ENCODE measurements around the gene GRB10.
A peak's percentile ranks its signal among the peaks of the same experiment; 100 is the strongest.

GRB10 gene

GRCh38 chr7:50782375-50783208 is at the start of gene GRB10:
TSS of gene GRB10 (minus strand) at chr7:50782896. CDS start at chr7:50732322, 50,574 bp downstream.
- no peak for DNase-seq

GRCh38 chr7:50828801-50829200 is 46.1 kb upstream of the GRB10 start:
- DNase-seq: no peak

- no peak for DNase-seq
These were observed 45.4 kb upstream of the GRB10 start for GRCh38 chr7:50828116-50828515.

GRCh38 chr7:50827281-50827680 is 44.6 kb upstream of the GRB10 start:
- DNase-seq: no peak

GRCh38 chr7:50826371-50827172 is 43.9 kb upstream of the GRB10 start:
- DNase-seq: no peak

GRCh38 chr7:50825465-50825864 is 42.8 kb upstream of the GRB10 start:
- DNase-seq: no peak

GRCh38 chr7:50824882-50825281 is 42.2 kb upstream of the GRB10 start:
- no peak for DNase-seq

- DNase-seq: no peak
These were observed 40.0 kb upstream of the GRB10 start for GRCh38 chr7:50822706-50823105.

GRCh38 chr7:50822110-50822509 is 39.4 kb upstream of the GRB10 start:
- no peak for DNase-seq

- DNase-seq: no peak
These were observed 38.8 kb upstream of the GRB10 start for GRCh38 chr7:50821457-50822008.

- DNase-seq: no peak
These were observed 35.6 kb upstream of the GRB10 start for GRCh38 chr7:50818324-50818723.

GRCh38 chr7:50817561-50817960 is 34.9 kb upstream of the GRB10 start:
- no peak for DNase-seq

- no peak for DNase-seq
These were observed 32.4 kb upstream of the GRB10 start for GRCh38 chr7:50815138-50815537.

GRCh38 chr7:50814166-50814565 is 31.5 kb upstream of the GRB10 start:
- DNase-seq: no peak

- DNase-seq: no peak
These were observed 30.3 kb upstream of the GRB10 start for GRCh38 chr7:50812841-50813475.

GRCh38 chr7:50812094-50812493 is 29.4 kb upstream of the GRB10 start:
- no peak for DNase-seq

GRCh38 chr7:50808282-50808888 is 25.7 kb upstream of the GRB10 start:
- no peak for DNase-seq

GRCh38 chr7:50807026-50807730 is 24.5 kb upstream of the GRB10 start:
- no peak for DNase-seq

- no peak for DNase-seq
These were observed 23.4 kb upstream of the GRB10 start for GRCh38 chr7:50806143-50806542.

- peak; percentile 33 for DNase-seq
These were observed 22.9 kb upstream of the GRB10 start for GRCh38 chr7:50805447-50806125.

All from NCI-H2107 (cell line).